ENCODE results near the gene ID2.

Gene ID2

GRCh38 chr2:8671802-8672201 lies 10.1 kb upstream of the ID2 start:
- no peak for DNase-seq (ENCODE audit: low spot score)
- no peak overlapping the region for H3K27ac ChIP-seq (ENCODE audit: poor library complexity, severe bottlenecking)
- H3K4me1 ChIP-seq (ENCODE audit: insufficient read depth, poor library complexity, severe bottlenecking), result no peaks in the 10 kb centered on the region
- no peak overlapping the region for H3K4me3 ChIP-seq (ENCODE audit: severe bottlenecking)
- peaks cover 20% of the 10 kb centered on the region for H3K27me3 ChIP-seq (ENCODE audit: insufficient read depth, poor library complexity, severe bottlenecking)
- H3K36me3 ChIP-seq (ENCODE audit: low read depth), result no peaks in the 10 kb centered on the region
- no peak for TF ChIP-seq CTCF (IDR thresholded peaks at IDR 0.05; ENCODE audit: poor library complexity, severe bottlenecking)
- no peak for ATAC-seq (ENCODE audit: low read depth)
- no peaks in the 10 kb centered on the region for H3K9me3 ChIP-seq (ENCODE audit: severe bottlenecking)

- Histone ChIP-seq H3K4me3 (ENCODE audit: severe bottlenecking) (no peak overlapping the region), H3K36me3 (ENCODE audit: low read depth) (no peaks in the 10 kb centered on the region), H3K9me3 (ENCODE audit: severe bottlenecking) (no peaks in the 10 kb centered on the region), H3K4me1 (ENCODE audit: insufficient read depth, poor library complexity, severe bottlenecking) (no peaks in the 10 kb centered on the region), H3K27ac (ENCODE audit: poor library complexity, severe bottlenecking) (no peak overlapping the region), H3K27me3 (ENCODE audit: insufficient read depth, poor library complexity, severe bottlenecking) (peaks cover 31% of the 10 kb centered on the region)
- ATAC-seq (ENCODE audit: low read depth) (no peak), DNase-seq (ENCODE audit: low spot score) (no peak)
- no peak for TF ChIP-seq CTCF (IDR thresholded peaks at IDR 0.05; ENCODE audit: poor library complexity, severe bottlenecking)
Measured at GRCh38 chr2:8672940-8673339, 8.9 kb upstream of the ID2 start.

- no peaks in the 10 kb centered on the region for H3K36me3 ChIP-seq (ENCODE audit: low read depth)
- H3K27me3 ChIP-seq (ENCODE audit: insufficient read depth, poor library complexity, severe bottlenecking), result peaks cover 36% of the 10 kb centered on the region
- no peak overlapping the region for H3K27ac ChIP-seq (ENCODE audit: poor library complexity, severe bottlenecking)
- DNase-seq (ENCODE audit: low spot score) (no peak), ATAC-seq (ENCODE audit: low read depth) (no peak)
- H3K9me3 ChIP-seq (ENCODE audit: severe bottlenecking), result no peaks in the 10 kb centered on the region
- no peak for TF ChIP-seq CTCF (IDR thresholded peaks at IDR 0.05; ENCODE audit: poor library complexity, severe bottlenecking)
- H3K4me3 ChIP-seq (ENCODE audit: severe bottlenecking), result no peak overlapping the region
- no peaks in the 10 kb centered on the region for H3K4me1 ChIP-seq (ENCODE audit: insufficient read depth, poor library complexity, severe bottlenecking)
Measured at GRCh38 chr2:8673381-8673780, 8.5 kb upstream of the ID2 start.

- Histone ChIP-seq H3K27me3 (ENCODE audit: insufficient read depth, poor library complexity, severe bottlenecking) (peaks cover 36% of the 10 kb centered on the region), H3K27ac (ENCODE audit: poor library complexity, severe bottlenecking) (no peak overlapping the region), H3K4me3 (ENCODE audit: severe bottlenecking) (no peak overlapping the region), H3K4me1 (ENCODE audit: insufficient read depth, poor library complexity, severe bottlenecking) (no peaks in the 10 kb centered on the region), H3K36me3 (ENCODE audit: low read depth) (no peaks in the 10 kb centered on the region), H3K9me3 (ENCODE audit: severe bottlenecking) (no peaks in the 10 kb centered on the region)
- no peak for TF ChIP-seq CTCF (IDR thresholded peaks at IDR 0.05; ENCODE audit: poor library complexity, severe bottlenecking)
- DNase-seq (ENCODE audit: low spot score) (no peak), ATAC-seq (ENCODE audit: low read depth) (no peak)
Measured at GRCh38 chr2:8674420-8675009, 7.3 kb upstream of the ID2 start.

- no peak overlapping the region for H3K4me3 ChIP-seq (ENCODE audit: severe bottlenecking)
Measured at GRCh38 chr2:8675543-8675942, 6.3 kb upstream of the ID2 start.

More at GRCh38 chr2:8675543-8675942, 6.3 kb upstream of the ID2 start:
- Histone ChIP-seq H3K27me3 (ENCODE audit: insufficient read depth, poor library complexity, severe bottlenecking) (peaks cover 36% of the 10 kb centered on the region), H3K36me3 (ENCODE audit: low read depth) (no peaks in the 10 kb centered on the region), H3K9me3 (ENCODE audit: severe bottlenecking) (no peaks in the 10 kb centered on the region), H3K4me1 (ENCODE audit: insufficient read depth, poor library complexity, severe bottlenecking) (no peaks in the 10 kb centered on the region), H3K27ac (ENCODE audit: poor library complexity, severe bottlenecking) (no peak overlapping the region)
- ATAC-seq (ENCODE audit: low read depth) (no peak), DNase-seq (ENCODE audit: low spot score) (no peak)
- no peak for TF ChIP-seq CTCF (IDR thresholded peaks at IDR 0.05; ENCODE audit: poor library complexity, severe bottlenecking)

Measured in RWPE2 (cell line).